T-cell (primary cell): Measurements from ENCODE around the gene METRN. TPM values are rescaled to one million over a fixed set of nuclear protein-coding genes. Genes with fewer than 3 reads are reported as not detected.
"Not testable (repeated sequence)": the region's sequence is repeated elsewhere in the genome, so short reads cannot be mapped to it uniquely, and the experiment has no call there.

Source experiments
- ATAC-seq, 4 experiments: fragments of 200-7000 bp in 3 of 4; fragments of 150-1000 bp in 1 of 4; cut with Tn5 transposase; replicated peaks in 1 of 4; 1 replicate in 3 of 4; 2 replicates in 1 of 4; pipeline ENCODE4 v1.10.0; 2021; ENCODE audit warnings: moderate library complexity in 3 of 4, mild to moderate bottlenecking in 2 of 4, moderate number of reproducible peaks in 1 of 4
- CTCF ChIA-PET, 2 donors: fragments of 300-600 bp; sonication (Branson Sonifier 250); formaldehyde crosslinking; loops; one replicate each; lab custom pipeline; 2022; ENCODE audit warnings: antibody characterized with exemption in 2 of 2; lab: Charles Lee
- POLR2A ChIA-PET, 2 donors: fragments of 300-600 bp; sonication (Branson Sonifier 250); formaldehyde crosslinking; loops; one replicate each; lab custom pipeline; 2022; ENCODE audit warnings: antibody characterized with exemption in 2 of 2; lab: Charles Lee
- DNase-seq, 35 experiments: peaks; one replicate each; pipeline versions ENCODE4 v3.0.0 to v3.0.0-alpha.2; 2013 to 2023
- H3K27ac ChIP-seq: one replicate; pipeline ENCODE4 v1.5.1; 2013; ENCODE audit warnings: low read length
- H3K27me3 ChIP-seq, 2 experiments: replicated peaks in 1 of 2; 1 replicate in 1 of 2; 2 replicates in 1 of 2; pipeline versions ENCODE4 v1.6.1 to v1.7.0; 2013; ENCODE audit warnings: low read length in 1 of 2, mixed read lengths in 1 of 2; ENCODE audit not compliant: control insufficient read depth in 2 of 2, insufficient read depth in 2 of 2; ENCODE audit errors: extremely low read depth in 1 of 2
- H3K36me3 ChIP-seq, 2 donors: 1 replicate in 1 of 2; 2 replicates in 1 of 2; pipeline versions ENCODE4 v1.6.1 to v1.7.0; 2013; ENCODE audit warnings: low read length in 1 of 2; ENCODE audit not compliant: control insufficient read depth in 2 of 2, insufficient read depth in 1 of 2; ENCODE audit errors: extremely low read depth in 1 of 2
- H3K4me1 ChIP-seq, 2 experiments: 1 replicate in 1 of 2; 2 replicates in 1 of 2; pipeline versions ENCODE4 v1.6.1 to v1.7.0; 2013; ENCODE audit warnings: low read length in 2 of 2, mixed read lengths in 1 of 2; ENCODE audit not compliant: insufficient read depth in 2 of 2, control insufficient read depth in 1 of 2; ENCODE audit errors: extremely low read depth in 1 of 2
- H3K4me3 ChIP-seq, 2 donors: 1 replicate in 1 of 2; 2 replicates in 1 of 2; pipeline versions ENCODE4 v1.5.1 to v1.7.0; 2013; ENCODE audit warnings: mild to moderate bottlenecking in 2 of 2, low read length in 1 of 2, moderate library complexity in 1 of 2; ENCODE audit not compliant: control insufficient read depth in 1 of 2; ENCODE audit errors: extremely low read depth in 1 of 2
- H3K9me3 ChIP-seq: 2 replicates; pipeline ENCODE4 v1.7.0; 2013
- H3K27ac Mint-ChIP-seq, 2 donors: one replicate each; pipeline ENCODE4 v1.8.0; 2020 to 2021; ENCODE audit warnings: mild to moderate bottlenecking in 2 of 2, mixed read lengths in 2 of 2
- H3K27me3 Mint-ChIP-seq, 2 donors: one replicate each; pipeline ENCODE4 v1.8.0; 2021 to 2022; ENCODE audit warnings: mixed read lengths in 2 of 2
- H3K36me3 Mint-ChIP-seq: one replicate; pipeline ENCODE4 v1.8.0; 2021; ENCODE audit warnings: mixed read lengths
- H3K4me1 Mint-ChIP-seq, 3 donors: one replicate each; pipeline ENCODE4 v1.8.0; 2020 to 2022; ENCODE audit warnings: mixed read lengths in 3 of 3, mild to moderate bottlenecking in 1 of 3
- H3K4me3 Mint-ChIP-seq, 3 donors: one replicate each; pipeline ENCODE4 v1.8.0; 2020 to 2022; ENCODE audit warnings: mild to moderate bottlenecking in 3 of 3, mixed read lengths in 3 of 3, moderate library complexity in 3 of 3
- H3K9me3 Mint-ChIP-seq, 3 donors: one replicate each; pipeline ENCODE4 v1.8.0; 2020 to 2022; ENCODE audit warnings: mixed read lengths in 3 of 3
- WGBS: methylation state at CpG from one replicate; pipeline ENCODE4 v1.1.5; 2013; ENCODE audit warnings: missing lambda C conversion rate; ENCODE audit not compliant: insufficient coverage; 5-methylcytosine and 5-hydroxymethylcytosine counted together
- total RNA-seq, 35 experiments: library from RNA in 6 of 35; stranded (reverse) in 6 of 35; fragments of 120-200 nt in 1 of 35; gene quantifications; one replicate each; pipeline versions ENCODE4 v1.2.1 to v1.2.4 and lab custom pipeline; 2013 to 2026

METRN gene
- total RNA-seq, 5 donors from 2014 or later (not counting 1 experiment from before 2014, with no cell fraction given) = 4.2 to 18.2 (median 12.0) TPM

GRCh38 chr16:689175-689897 lies 25.6 kb upstream of the METRN start:
- 87% methylated on average over 26 of the region's 26 CpGs for WGBS
- H3K4me3 Mint-ChIP-seq = peak overlapping the region; percentile 86 to 92 (median 87)
- ATAC-seq (no peak), DNase-seq (no peak)
- peak overlapping the region; percentile 84 to 91 for H3K27ac Mint-ChIP-seq
- H3K4me1 Mint-ChIP-seq = peaks cover 12 to 36% (median 36%) of the 10 kb centered on the region in 3 donors
- Histone ChIP-seq H3K27ac (peak overlapping the region; percentile 57), H3K4me1 (peaks cover 8 to 54% of the 10 kb centered on the region in 2 experiments), H3K27me3 (peaks cover 0 to 6% of the 10 kb centered on the region in 2 experiments), H3K36me3 (peaks cover 3 to 8% of the 10 kb centered on the region in 2 donors), H3K4me3 (peak overlapping the region; percentile 76 to 89), H3K9me3 (no peaks in the 10 kb centered on the region)
- H3K9me3 Mint-ChIP-seq = no peaks in the 10 kb centered on the region
- no peaks in the 10 kb centered on the region for H3K27me3 Mint-ChIP-seq
- CTCF ChIA-PET = no interaction called here
- POLR2A ChIA-PET = no interaction called here
- no peaks in the 10 kb centered on the region for H3K36me3 Mint-ChIP-seq

GRCh38 chr16:691242-691641 lies 23.7 kb upstream of the METRN start:
- CTCF ChIA-PET, H3K4me3 ChIP-seq, POLR2A ChIA-PET, H3K36me3 ChIP-seq, H3K9me3 Mint-ChIP-seq, H3K27me3 Mint-ChIP-seq, DNase-seq, H3K27ac ChIP-seq, H3K9me3 ChIP-seq, H3K36me3 Mint-ChIP-seq, ATAC-seq: not testable (repeated sequence)
- Histone ChIP-seq H3K4me1 (peaks cover 16 to 55% of the 10 kb centered on the region in 2 experiments), H3K27me3 (peaks cover 0 to 23% of the 10 kb centered on the region in 2 experiments)
- Mint-ChIP-seq H3K4me1 (peaks cover 18 to 40% (median 37%) of the 10 kb centered on the region in 3 donors), H3K27ac (peak overlapping the region; percentile 59 to 68), H3K4me3 (peak overlapping the region; percentile 86 to 92 (median 87))
- WGBS = 87% methylated on average over 12 of the region's 16 CpGs

DNA sequence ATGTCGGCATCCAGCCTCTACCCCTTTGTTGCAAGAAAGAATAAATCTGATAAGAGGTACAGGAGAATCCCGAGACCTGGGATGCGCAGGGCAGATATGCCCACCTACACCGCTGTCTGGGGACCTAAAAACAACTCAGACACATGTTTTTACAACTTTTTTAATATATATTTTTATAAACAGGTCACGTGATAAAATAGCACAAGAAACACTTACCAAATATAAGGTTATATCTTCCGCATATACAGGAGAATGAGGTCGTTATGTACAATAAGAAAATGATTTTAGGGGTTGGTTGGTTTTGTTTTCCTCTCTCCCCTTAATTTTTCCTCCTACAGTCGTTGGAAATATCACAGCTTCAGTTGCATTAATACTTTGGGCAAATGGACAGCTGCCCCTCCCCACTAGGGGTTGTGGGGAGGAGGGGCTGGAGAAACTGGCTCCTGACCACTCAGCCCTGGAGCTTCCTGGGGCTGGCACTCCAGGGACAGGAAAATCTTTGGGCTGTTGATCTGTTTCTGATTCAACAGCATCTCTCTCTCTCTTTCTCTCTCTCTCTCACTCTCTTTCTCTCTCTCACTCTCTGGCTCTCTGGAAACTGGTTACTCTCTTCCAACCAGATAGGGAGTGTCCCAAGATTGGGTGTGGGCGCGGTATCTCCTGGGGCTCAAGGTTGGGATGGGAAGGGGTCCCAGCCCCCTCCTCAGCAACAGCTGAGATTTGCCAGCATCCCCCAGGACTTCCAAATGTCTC lies 22.4 kb upstream of the METRN start:
- H3K36me3 ChIP-seq = peaks cover 0 to 1% of the 10 kb centered on the region in 2 donors
- ATAC-seq = no peak

DNA sequence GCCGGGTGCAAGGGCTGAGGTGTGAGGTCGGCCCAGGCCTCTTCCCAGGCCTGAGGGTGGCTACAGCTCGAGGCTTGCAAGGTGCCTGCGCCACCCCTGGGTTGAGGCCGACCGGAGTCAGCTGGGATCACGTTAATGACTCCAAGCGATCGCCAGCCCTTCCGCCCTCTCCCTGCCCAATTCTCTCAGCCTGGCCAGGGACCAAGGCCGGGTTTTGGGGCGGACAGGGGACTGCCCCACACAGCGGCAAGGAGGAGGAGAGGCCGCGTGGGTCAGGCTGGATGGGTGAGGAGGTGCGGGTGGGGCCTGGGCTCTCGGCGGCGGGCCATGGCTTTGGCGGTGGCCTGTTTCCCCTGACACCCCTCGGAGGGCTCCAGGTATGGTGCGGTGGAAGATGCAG lies 21.6 kb upstream of the METRN start:
- ChIA-PET POLR2A (no interaction called here), CTCF (no interaction called here)
- Histone ChIP-seq H3K9me3 (no peaks in the 10 kb centered on the region), H3K27ac (peak overlapping the region; percentile 34), H3K36me3 (no peaks in the 10 kb centered on the region), H3K4me1 (peaks cover 18 to 63% of the 10 kb centered on the region in 2 experiments), H3K4me3 (no peak overlapping the region), H3K27me3 (peaks cover 0 to 32% of the 10 kb centered on the region in 2 experiments)
- WGBS = 77% methylated on average over 10 of the region's 22 CpGs
- H3K36me3 Mint-ChIP-seq = no peaks in the 10 kb centered on the region
- no peaks in the 10 kb centered on the region for H3K9me3 Mint-ChIP-seq
- H3K4me3 Mint-ChIP-seq = peak overlapping the region in 2 of 3 donors; percentile 17 to 82
- no peak for DNase-seq
- no peak overlapping the region for H3K27ac Mint-ChIP-seq
- ATAC-seq = no peak
- no peaks in the 10 kb centered on the region for H3K27me3 Mint-ChIP-seq
- H3K4me1 Mint-ChIP-seq = peaks cover 20 to 45% (median 44%) of the 10 kb centered on the region in 3 donors

More for the DNA sequence above, 22.4 kb upstream of the METRN start:
- peak overlapping the region in 2 of 3 donors; percentile 6 to 33 for H3K4me3 Mint-ChIP-seq
- H3K27ac Mint-ChIP-seq = peak overlapping the region; percentile 14 to 53
- H3K4me3 ChIP-seq = no peak overlapping the region
- H3K27me3 ChIP-seq = peaks cover 0 to 25% of the 10 kb centered on the region in 2 experiments
- POLR2A ChIA-PET = no interaction called here
- H3K9me3 ChIP-seq = no peaks in the 10 kb centered on the region
- no CpG with 5 or more reads among the region's 10 CpGs for WGBS
- peaks cover 18 to 60% of the 10 kb centered on the region in 2 experiments for H3K4me1 ChIP-seq
- H3K9me3 Mint-ChIP-seq = no peaks in the 10 kb centered on the region
- CTCF ChIA-PET = no interaction called here
- H3K4me1 Mint-ChIP-seq = peaks cover 20 to 45% (median 44%) of the 10 kb centered on the region in 3 donors
- H3K27ac ChIP-seq = no peak overlapping the region
- no peaks in the 10 kb centered on the region for H3K36me3 Mint-ChIP-seq
- no peaks in the 10 kb centered on the region for H3K27me3 Mint-ChIP-seq
- DNase-seq = no peak

DNA sequence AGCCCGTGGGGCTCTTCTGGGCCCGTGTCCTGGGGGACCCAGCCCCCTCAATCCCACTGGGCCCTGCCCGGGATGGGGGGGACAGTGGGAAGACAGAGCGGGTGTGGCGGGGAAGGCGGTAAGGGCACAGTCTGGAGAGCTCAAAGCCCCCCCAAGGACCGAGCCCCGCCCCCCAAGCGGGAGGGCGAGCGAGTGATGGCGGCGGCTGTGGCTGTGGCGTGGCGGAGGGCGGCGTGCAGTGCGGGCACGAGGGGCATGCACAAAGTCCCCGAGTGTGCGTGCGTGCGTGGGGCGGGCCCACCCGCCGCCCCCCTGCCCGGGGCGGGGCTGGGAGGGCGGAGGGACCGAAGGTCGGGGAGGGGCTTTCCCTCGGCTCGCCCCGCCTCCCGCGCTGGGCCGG lies 21.2 kb upstream of the METRN start:
- CTCF ChIA-PET = no interaction called here
- Histone ChIP-seq H3K27ac (peak overlapping the region; percentile 34), H3K27me3 (peaks cover 0 to 33% of the 10 kb centered on the region in 2 experiments), H3K9me3 (no peaks in the 10 kb centered on the region), H3K36me3 (no peaks in the 10 kb centered on the region), H3K4me1 (peaks cover 18 to 62% of the 10 kb centered on the region in 2 experiments), H3K4me3 (peak overlapping the region in 1 of 2 donors; percentile 11)
- H3K4me1 Mint-ChIP-seq = peaks cover 20 to 43% (median 42%) of the 10 kb centered on the region in 3 donors
- peak overlapping the region in 2 of 3 donors; percentile 17 to 82 for H3K4me3 Mint-ChIP-seq
- ATAC-seq = no peak
- POLR2A ChIA-PET = no interaction called here
- H3K36me3 Mint-ChIP-seq = no peaks in the 10 kb centered on the region
- H3K27ac Mint-ChIP-seq = no peak overlapping the region
- WGBS = 10% methylated on average over 37 of the region's 37 CpGs
- peak in 16 of 35 experiments; percentile 22 to 62 (median 48) for DNase-seq
- no peaks in the 10 kb centered on the region for H3K9me3 Mint-ChIP-seq
- no peaks in the 10 kb centered on the region for H3K27me3 Mint-ChIP-seq

GRCh38 chr16:694187-694862 lies 20.6 kb upstream of the METRN start:
- peak in 2 of 35 experiments; percentile 24 to 45 for DNase-seq
- H3K9me3 ChIP-seq = no peaks in the 10 kb centered on the region
- Mint-ChIP-seq H3K9me3 (no peaks in the 10 kb centered on the region), H3K27ac (peak overlapping the region in 1 of 2 donors; percentile 66), H3K36me3 (no peaks in the 10 kb centered on the region), H3K27me3 (no peaks in the 10 kb centered on the region), H3K4me3 (peak overlapping the region; percentile 72 to 82 (median 75)), H3K4me1 (peaks cover 20 to 43% (median 41%) of the 10 kb centered on the region in 3 donors)
- CTCF ChIA-PET = no interaction called here
- ATAC-seq = peak in 2 of 4 experiments; percentile 2 to 15
- no peak overlapping the region for H3K27ac ChIP-seq
- H3K4me3 ChIP-seq = peak overlapping the region; percentile 66 to 71
- POLR2A ChIA-PET = no interaction called here
- peaks cover 19 to 62% of the 10 kb centered on the region in 2 experiments for H3K4me1 ChIP-seq
- WGBS = 5% methylated on average over 54 of the region's 64 CpGs
- peaks cover 0 to 36% of the 10 kb centered on the region in 2 experiments for H3K27me3 ChIP-seq
- no peaks in the 10 kb centered on the region for H3K36me3 ChIP-seq
